Islet of Langerhans (tissue), 1 donor: ENCODE data around the gene EGFL8.
"Not testable (repeated sequence)": the region's sequence is repeated elsewhere in the genome, so short reads cannot be mapped to it uniquely, and the experiment has no call there.

Experiments
- FAIRE-seq: peaks from one replicate; lab custom pipeline; 2011; peaks lifted over from hg19 to GRCh38; lab: Jason Lieb, UNC

The EGFL8 gene

GRCh38 chr6:32184084-32184640 is 19.8 kb downstream of the EGFL8 start, which contains the start of gene AGER:
AGER (minus strand) TSS chr6:32184253; CDS start chr6:32184222, 31 bp downstream.
- no peak for FAIRE-seq

- not testable (repeated sequence) for FAIRE-seq
Measured at GRCh38 chr6:32185681-32186131, 21.3 kb downstream of the EGFL8 start.

GRCh38 chr6:32186151-32186840 is 21.9 kb downstream of the EGFL8 start:
- FAIRE-seq, result not testable (repeated sequence)

GRCh38 chr6:32187009-32187709 is 22.8 kb downstream of the EGFL8 start:
- no peak for FAIRE-seq

GRCh38 chr6:32187725-32188380 is 23.5 kb downstream of the EGFL8 start:
- FAIRE-seq, result not testable (repeated sequence)

GRCh38 chr6:32188381-32189068 is 24.1 kb downstream of the EGFL8 start:
- no peak for FAIRE-seq

GRCh38 chr6:32189069-32189741 is 24.8 kb downstream of the EGFL8 start:
- FAIRE-seq, result no peak

- no peak for FAIRE-seq
Measured at GRCh38 chr6:32189742-32190053, 25.3 kb downstream of the EGFL8 start.

- FAIRE-seq, result no peak
Measured at GRCh38 chr6:32190054-32190851, 25.9 kb downstream of the EGFL8 start, which contains the start of gene PBX2. PBX2 (minus strand) TSS chr6:32190202; CDS start chr6:32189915, 287 bp downstream.

GRCh38 chr6:32190911-32191677 is 26.7 kb downstream of the EGFL8 start:
- FAIRE-seq, result no peak

GRCh38 chr6:32191696-32192607 is 27.6 kb downstream of the EGFL8 start:
- FAIRE-seq, result no peak

- FAIRE-seq, result no peak
Measured at GRCh38 chr6:32192608-32193039, 28.2 kb downstream of the EGFL8 start, which contains the start of gene GPSM3. GPSM3 (minus strand) TSS chr6:32192643; CDS start chr6:32192513, 130 bp downstream.

GRCh38 chr6:32193096-32193495 is 28.7 kb downstream of the EGFL8 start:
- not testable (repeated sequence) for FAIRE-seq

GRCh38 chr6:32194388-32194787 is 30.0 kb downstream of the EGFL8 start:
- FAIRE-seq, result no peak

GRCh38 chr6:32194825-32195651 is 30.6 kb downstream of the EGFL8 start:
- no peak for FAIRE-seq

- FAIRE-seq, result no peak
Measured at GRCh38 chr6:32195652-32195901, 31.2 kb downstream of the EGFL8 start.

- no peak for FAIRE-seq
Measured at GRCh38 chr6:32195902-32196681, 31.7 kb downstream of the EGFL8 start.
